CD4-positive, CD25-positive, alpha-beta regulatory T cell (primary cell): ENCODE results near the gene GAS7. TPM values are rescaled to one million over a fixed set of nuclear protein-coding genes. Genes with fewer than 3 reads are reported as not detected.
A peak's percentile ranks its signal among the peaks of the same experiment; 100 is the strongest.

ENCODE experiments used
- ATAC-seq, 2 donors: fragments of 150-1000 bp; cut with Tn5 transposase; one replicate each; pipeline ENCODE4 v1.10.0; 2021; ENCODE audit warnings: low read depth in 2 of 2, moderate number of reproducible peaks in 2 of 2, moderate library complexity in 1 of 2
- DNase-seq, 3 donors: peaks; one replicate each; pipeline versions ENCODE4 v3.0.0 to v3.0.0-alpha.2; 2012 to 2022; ENCODE audit warnings: mixed read lengths in 1 of 3
- H3K27ac ChIP-seq: one replicate; pipeline ENCODE4 v1.7.0; 2013; ENCODE audit warnings: mild to moderate bottlenecking, low read length; ENCODE audit not compliant: insufficient read depth, poor library complexity, severe bottlenecking
- H3K27me3 ChIP-seq: one replicate; pipeline ENCODE4 v1.7.0; 2013; ENCODE audit warnings: low read length; ENCODE audit not compliant: control insufficient read depth, insufficient read depth
- H3K36me3 ChIP-seq: one replicate; pipeline ENCODE4 v1.7.0; 2013; ENCODE audit warnings: mild to moderate bottlenecking, low read length, moderate library complexity; ENCODE audit not compliant: control insufficient read depth, insufficient read depth
- H3K4me1 ChIP-seq: 2 replicates; pipeline ENCODE4 v1.7.0; 2013; ENCODE audit warnings: mild to moderate bottlenecking, low read length; ENCODE audit not compliant: insufficient read depth, control insufficient read depth, poor library complexity, severe bottlenecking
- H3K4me3 ChIP-seq: one replicate; pipeline ENCODE4 v1.7.0; 2013; ENCODE audit warnings: low read depth, mild to moderate bottlenecking, low read length, moderate library complexity
- H3K9me3 ChIP-seq, 2 experiments: 1 replicate in 1 of 2; 2 replicates in 1 of 2; pipeline ENCODE4 v1.7.0; 2013; ENCODE audit warnings: low read length in 2 of 2, mild to moderate bottlenecking in 1 of 2, moderate library complexity in 1 of 2; ENCODE audit not compliant: control insufficient read depth in 2 of 2
- H3K27ac Mint-ChIP-seq, 3 donors: one replicate each; pipeline ENCODE4 v1.8.0; 2020 to 2022; ENCODE audit warnings: mild to moderate bottlenecking in 3 of 3, mixed read lengths in 3 of 3, moderate library complexity in 2 of 3
- H3K27me3 Mint-ChIP-seq: one replicate; pipeline ENCODE4 v1.8.0; 2022; ENCODE audit warnings: mild to moderate bottlenecking, mixed read lengths
- H3K36me3 Mint-ChIP-seq: one replicate; pipeline ENCODE4 v1.8.0; 2020; ENCODE audit warnings: mixed read lengths
- H3K4me1 Mint-ChIP-seq, 4 donors: one replicate each; pipeline ENCODE4 v1.8.0; 2020 to 2022; ENCODE audit warnings: mixed read lengths in 4 of 4, mild to moderate bottlenecking in 1 of 4
- H3K4me3 Mint-ChIP-seq, 4 donors: one replicate each; pipeline ENCODE4 v1.8.0; 2020 to 2022; ENCODE audit warnings: mild to moderate bottlenecking in 4 of 4, mixed read lengths in 4 of 4, moderate library complexity in 3 of 4
- H3K9me3 Mint-ChIP-seq, 7 donors: one replicate each; pipeline ENCODE4 v1.8.0; 2020 to 2022; ENCODE audit warnings: mixed read lengths in 7 of 7, mild to moderate bottlenecking in 3 of 7, moderate library complexity in 2 of 7
- polyA plus RNA-seq, 4 donors: library from polyadenylated mRNA; unstranded; fragments of 300-500 nt; fragmentation: Illumina TruSeq; gene quantifications; one replicate each; pipeline ENCODE4 v1.2.3, GENCODE V29; 2021
- total RNA-seq: library from RNA; stranded (reverse); gene quantifications from one replicate; pipeline ENCODE4 v1.2.3, GENCODE V29; 2022

Gene GAS7
- total and polyA plus RNA-seq, 5 donors from 2014 or later, result 0.10 to 0.79 (median 0.46) TPM; not detected in 1

DNA sequence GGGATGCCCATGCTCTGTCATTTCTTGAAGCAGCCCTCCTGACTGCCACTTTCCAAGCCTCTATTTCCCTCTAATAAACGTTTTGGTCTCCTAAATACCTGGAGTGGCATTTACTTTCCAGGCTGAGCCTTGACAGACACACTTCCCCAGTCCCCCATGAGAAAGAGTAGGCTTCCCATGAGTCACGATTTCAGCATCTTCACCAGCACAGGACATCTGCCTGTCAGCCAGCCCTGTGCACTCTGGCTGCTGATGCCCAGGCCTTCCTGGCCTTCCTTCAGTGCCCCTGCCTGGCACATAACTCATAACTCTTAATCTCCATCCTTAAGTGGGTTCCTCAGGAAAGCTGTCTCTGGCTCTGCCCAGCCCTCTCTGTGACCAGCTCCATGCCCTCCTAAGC is 30.8 kb upstream of the GAS7 start:
- no peaks in the 10 kb centered on the region for H3K27me3 Mint-ChIP-seq
- DNase-seq (no peak), ATAC-seq (no peak)
- Histone ChIP-seq H3K4me1 (no peaks in the 10 kb centered on the region), H3K27ac (no peak overlapping the region), H3K4me3 (no peak overlapping the region), H3K36me3 (no peaks in the 10 kb centered on the region), H3K27me3 (no peaks in the 10 kb centered on the region), H3K9me3 (no peaks in the 10 kb centered on the region)
- no peaks in the 10 kb centered on the region for H3K4me1 Mint-ChIP-seq
- H3K27ac Mint-ChIP-seq, result peak overlapping the region in 1 of 3 donors; percentile 38
- no peak overlapping the region for H3K4me3 Mint-ChIP-seq
- H3K36me3 Mint-ChIP-seq, result no peaks in the 10 kb centered on the region
- H3K9me3 Mint-ChIP-seq, result peaks cover 0 to 8% (median 1%) of the 10 kb centered on the region in 7 donors

DNA sequence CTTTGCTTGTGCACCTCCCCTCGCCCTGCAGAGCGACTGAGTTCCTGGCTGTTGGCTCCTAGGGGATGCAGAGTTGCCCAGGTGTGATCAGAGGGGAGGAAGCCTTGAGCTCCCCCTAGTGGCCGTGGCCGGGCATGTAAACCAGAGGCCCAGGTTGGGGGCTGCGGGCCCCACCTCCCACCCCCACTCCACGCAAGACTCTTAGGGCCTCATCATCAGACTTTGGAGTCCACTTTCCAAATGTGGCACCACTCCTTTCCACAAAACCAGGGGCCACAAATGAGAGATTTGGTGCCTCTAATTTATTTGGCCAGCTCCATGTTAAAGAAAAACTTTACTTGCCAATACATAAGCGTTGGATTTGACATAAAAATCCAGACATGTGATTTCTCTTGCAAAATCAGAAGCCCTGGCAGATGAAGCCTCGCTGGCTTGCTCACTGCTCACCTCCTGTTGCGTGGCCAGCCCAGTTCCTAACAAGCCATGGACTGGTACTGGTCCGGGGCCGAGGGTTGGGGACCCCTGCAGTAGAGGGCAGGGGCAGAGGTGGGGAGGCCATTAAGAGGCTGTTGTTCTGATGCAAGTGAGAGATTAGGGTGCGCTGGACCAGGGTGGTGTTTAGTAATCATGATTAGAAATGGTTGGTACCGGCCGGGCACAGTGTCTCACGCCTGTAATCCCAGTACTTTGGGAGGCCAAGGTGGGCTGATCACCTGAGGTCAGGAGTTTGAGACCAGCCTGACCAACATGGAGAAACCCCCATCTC is 28.7 kb upstream of the GAS7 start:
- Histone ChIP-seq H3K27ac (no peak overlapping the region), H3K9me3 (no peaks in the 10 kb centered on the region), H3K27me3 (no peaks in the 10 kb centered on the region), H3K36me3 (no peaks in the 10 kb centered on the region), H3K4me3 (no peak overlapping the region), H3K4me1 (no peaks in the 10 kb centered on the region)
- no peak overlapping the region for H3K4me3 Mint-ChIP-seq
- peaks cover 0 to 8% (median 4%) of the 10 kb centered on the region in 7 donors for H3K9me3 Mint-ChIP-seq
- ATAC-seq, result no peak
- H3K4me1 Mint-ChIP-seq, result no peaks in the 10 kb centered on the region
- H3K27ac Mint-ChIP-seq, result no peak overlapping the region
- no peaks in the 10 kb centered on the region for H3K27me3 Mint-ChIP-seq
- H3K36me3 Mint-ChIP-seq, result no peaks in the 10 kb centered on the region
- DNase-seq, result peak in 2 of 3 donors; percentile 1 to 19

DNA sequence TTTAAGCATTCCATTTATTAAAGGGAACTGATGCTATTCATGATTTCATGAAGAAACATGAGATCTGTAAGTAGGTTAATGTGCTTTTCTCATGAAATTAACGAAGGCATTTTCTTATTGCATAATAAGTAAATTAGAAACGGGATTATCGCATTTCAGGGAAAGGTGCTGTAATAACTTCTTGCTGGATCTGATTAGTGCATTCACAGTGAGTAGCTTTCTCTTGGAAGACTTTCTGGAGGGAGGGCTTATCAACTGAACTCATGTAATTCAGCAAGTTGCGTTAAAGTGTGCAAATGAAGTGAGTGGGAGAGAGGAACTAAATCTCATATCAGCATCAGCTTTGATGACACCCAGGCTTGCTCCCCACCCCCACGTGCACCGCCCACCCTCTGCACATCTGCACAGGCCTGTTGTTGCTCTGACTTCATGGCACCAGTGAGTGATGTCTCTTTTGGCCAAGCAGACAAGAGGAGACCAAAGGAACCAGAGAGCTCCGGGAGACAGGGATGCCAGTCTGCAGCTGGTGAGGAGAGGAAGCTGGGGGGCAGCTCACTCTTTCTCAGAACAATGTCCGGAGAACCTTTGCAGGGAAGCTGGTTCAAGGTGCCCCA is 26.3 kb upstream of the GAS7 start:
- Mint-ChIP-seq H3K27me3 (no peaks in the 10 kb centered on the region), H3K27ac (no peak overlapping the region), H3K9me3 (peaks cover 0 to 10% (median 3%) of the 10 kb centered on the region in 7 donors)

DNA sequence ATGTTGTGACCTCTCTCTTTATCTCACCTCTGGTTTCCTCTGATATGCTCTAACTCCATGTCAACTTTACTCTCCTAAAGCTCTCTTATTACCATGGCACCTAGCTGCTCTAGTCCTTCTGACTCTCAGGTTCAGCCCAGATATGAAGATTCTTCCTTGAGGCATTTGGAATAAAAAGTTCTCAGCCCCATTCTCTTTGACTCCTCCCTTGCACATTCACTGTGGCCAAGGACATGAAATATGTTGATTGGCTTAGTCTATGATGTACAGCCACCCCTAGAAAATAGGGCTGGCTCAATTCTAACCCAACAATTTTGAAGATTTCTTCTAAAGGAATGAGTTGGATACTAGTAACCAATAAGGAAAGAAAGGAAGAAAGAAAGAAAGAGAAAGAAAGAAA is 20.8 kb upstream of the GAS7 start:
- no peak for ATAC-seq
- Mint-ChIP-seq H3K36me3 (no peaks in the 10 kb centered on the region), H3K27ac (no peak overlapping the region), H3K4me1 (no peaks in the 10 kb centered on the region), H3K4me3 (no peak overlapping the region), H3K9me3 (peaks cover 0 to 12% (median 5%) of the 10 kb centered on the region in 7 donors), H3K27me3 (no peaks in the 10 kb centered on the region)
- peaks cover 0 to 3% of the 10 kb centered on the region in 2 experiments for H3K9me3 ChIP-seq
- H3K27ac ChIP-seq, result no peak overlapping the region
- no peaks in the 10 kb centered on the region for H3K27me3 ChIP-seq
- no peak for DNase-seq
- no peaks in the 10 kb centered on the region for H3K36me3 ChIP-seq
- no peak overlapping the region for H3K4me3 ChIP-seq
- H3K4me1 ChIP-seq, result no peaks in the 10 kb centered on the region

More for the DNA sequence above, 26.3 kb upstream of the GAS7 start:
- Histone ChIP-seq H3K4me1 (no peaks in the 10 kb centered on the region), H3K27me3 (no peaks in the 10 kb centered on the region), H3K36me3 (no peaks in the 10 kb centered on the region), H3K4me3 (no peak overlapping the region), H3K27ac (no peak overlapping the region), H3K9me3 (peaks cover 0 to 3% of the 10 kb centered on the region in 2 experiments)
- ATAC-seq (no peak), DNase-seq (no peak)
- Mint-ChIP-seq H3K4me1 (no peaks in the 10 kb centered on the region), H3K36me3 (no peaks in the 10 kb centered on the region), H3K4me3 (no peak overlapping the region)

DNA sequence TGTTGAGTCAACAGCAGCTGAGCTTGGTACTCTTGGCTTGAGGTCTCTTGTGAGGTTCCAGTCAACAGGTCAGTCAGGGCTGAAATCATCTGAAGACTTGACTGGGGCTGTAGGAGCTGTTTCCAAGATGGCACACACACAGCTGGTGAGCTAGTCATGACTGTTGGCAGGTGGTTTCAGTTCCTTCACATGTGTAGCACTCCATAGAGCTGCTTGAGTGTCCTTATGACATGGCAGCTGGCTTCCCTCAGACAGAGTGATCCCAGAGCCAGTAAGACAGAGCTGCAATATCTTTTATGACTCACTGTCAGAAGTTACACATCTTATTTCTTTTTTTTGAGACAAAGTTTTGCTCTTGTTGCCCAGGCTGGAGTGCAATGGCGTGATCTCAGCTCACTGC is 19.5 kb upstream of the GAS7 start:
- Mint-ChIP-seq H3K27ac (no peak overlapping the region), H3K4me1 (no peaks in the 10 kb centered on the region), H3K4me3 (no peak overlapping the region), H3K27me3 (no peaks in the 10 kb centered on the region), H3K9me3 (peaks cover 0 to 12% (median 5%) of the 10 kb centered on the region in 7 donors), H3K36me3 (no peaks in the 10 kb centered on the region)
- ATAC-seq (no peak), DNase-seq (no peak)
- Histone ChIP-seq H3K27me3 (no peaks in the 10 kb centered on the region), H3K27ac (no peak overlapping the region), H3K4me3 (no peak overlapping the region), H3K4me1 (no peaks in the 10 kb centered on the region), H3K36me3 (no peaks in the 10 kb centered on the region), H3K9me3 (peaks cover 0 to 3% of the 10 kb centered on the region in 2 experiments)

DNA sequence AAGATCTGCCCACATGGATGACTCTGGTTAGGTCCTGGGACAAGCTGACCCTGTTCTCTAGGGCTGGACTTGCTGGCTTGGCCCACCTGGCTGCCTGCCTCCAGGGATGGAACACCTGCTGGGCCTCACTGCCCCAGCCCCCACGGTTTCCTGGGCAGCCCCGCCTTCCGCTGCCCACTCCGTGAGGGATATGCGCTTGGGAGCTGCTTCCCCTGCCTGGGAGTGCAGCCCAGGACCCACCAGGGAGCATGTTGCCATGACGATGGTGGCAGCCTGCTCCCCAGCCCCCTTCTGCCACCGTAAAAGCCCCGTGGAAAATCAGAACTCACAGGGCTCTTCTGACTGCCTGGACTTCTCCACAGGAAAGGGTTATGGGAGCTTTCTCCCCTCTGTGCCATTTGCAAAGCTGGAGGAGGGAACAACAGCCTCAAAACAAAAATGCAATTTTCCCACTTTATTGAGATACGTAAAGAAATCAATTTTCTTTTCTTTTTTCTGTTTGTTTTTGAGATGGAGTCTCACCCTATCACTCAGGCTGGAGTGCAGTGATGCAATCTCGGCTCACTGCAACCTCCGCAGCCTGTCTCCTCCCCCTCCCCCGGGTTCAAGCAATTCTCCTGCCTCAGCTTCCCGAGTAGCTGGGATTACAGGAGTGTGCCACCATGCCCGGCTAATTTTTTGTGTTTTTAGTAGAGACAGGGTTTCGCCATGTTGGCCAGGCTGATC is 18.0 kb upstream of the GAS7 start:
- no peak overlapping the region for H3K27ac ChIP-seq
- no peaks in the 10 kb centered on the region for H3K36me3 ChIP-seq
- no peaks in the 10 kb centered on the region for H3K4me1 ChIP-seq
- no peak for DNase-seq
- no peak overlapping the region for H3K4me3 ChIP-seq
- ATAC-seq, result no peak
- Mint-ChIP-seq H3K27me3 (no peaks in the 10 kb centered on the region), H3K4me1 (no peaks in the 10 kb centered on the region), H3K9me3 (peaks cover 0 to 10% (median 5%) of the 10 kb centered on the region in 7 donors), H3K4me3 (peak overlapping the region in 1 of 4 donors; percentile 65), H3K36me3 (no peaks in the 10 kb centered on the region), H3K27ac (no peak overlapping the region)
- H3K27me3 ChIP-seq, result no peaks in the 10 kb centered on the region
- H3K9me3 ChIP-seq, result peaks cover 0 to 3% of the 10 kb centered on the region in 2 experiments

DNA sequence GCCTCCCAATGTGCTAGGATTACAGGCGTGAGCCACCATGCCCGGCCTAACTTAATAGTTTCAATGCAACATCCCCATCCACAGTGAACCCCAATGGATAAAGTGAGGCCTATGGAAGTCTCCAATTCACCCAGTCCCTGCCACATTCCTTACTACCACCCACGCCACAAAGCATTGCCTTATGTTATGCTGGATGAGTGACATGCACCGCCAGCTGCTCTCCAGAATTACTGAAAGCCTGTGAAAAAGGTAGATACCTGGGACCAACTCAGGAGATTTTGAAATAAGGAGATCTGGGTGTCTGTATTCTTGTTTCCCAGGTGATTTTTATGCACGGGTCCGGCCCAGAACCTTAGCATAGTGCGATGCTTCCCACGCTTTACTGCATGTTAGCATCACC is 16.9 kb upstream of the GAS7 start:
- ATAC-seq (no peak), DNase-seq (no peak)
- H3K27ac Mint-ChIP-seq, result no peak overlapping the region
- H3K36me3 Mint-ChIP-seq, result no peaks in the 10 kb centered on the region
- Histone ChIP-seq H3K27ac (no peak overlapping the region), H3K9me3 (peaks cover 0 to 3% of the 10 kb centered on the region in 2 experiments), H3K4me3 (no peak overlapping the region), H3K36me3 (no peaks in the 10 kb centered on the region), H3K4me1 (no peaks in the 10 kb centered on the region), H3K27me3 (no peaks in the 10 kb centered on the region)
- peaks cover 0 to 10% (median 5%) of the 10 kb centered on the region in 7 donors for H3K9me3 Mint-ChIP-seq
- no peaks in the 10 kb centered on the region for H3K27me3 Mint-ChIP-seq
- H3K4me1 Mint-ChIP-seq, result no peaks in the 10 kb centered on the region
- H3K4me3 Mint-ChIP-seq, result no peak overlapping the region
